Kasumi-1 (cell line): ENCODE data around the gene DNAI4.
A peak's percentile ranks its signal among the peaks of the same experiment; 100 is the strongest.

Source experiments
- DNase-seq, 2 experiments: peaks; one replicate each; lab custom pipeline; 2025; lab: John Stamatoyannopoulos, UW

DNAI4 gene

GRCh38 chr1:66764994-66765578, 159.6 kb downstream of the DNAI4 start:
- DNase-seq: peak; percentile 72 to 86
